ENCODE data around the gene ARHGAP40.
"Not testable (repeated sequence)": the region's sequence is repeated elsewhere in the genome, so short reads cannot be mapped to it uniquely, and the experiment has no call there.

ARHGAP40 gene

GRCh38 chr20:38589967-38590675 lies 11.5 kb upstream of the ARHGAP40 start:
- DNase-seq (ENCODE audit: low read depth), result no peak
- no peak overlapping the region for H3K4me3 ChIP-seq (ENCODE audit: low read depth, low read length)
- TF ChIP-seq POLR2A (IDR thresholded peaks at IDR 0.05; ENCODE audit: extremely low read depth, insufficient read length) (no peak), CTCF (IDR thresholded peaks at IDR 0.05; ENCODE audit: low read depth, low read length) (no peak), MYC (IDR thresholded peaks at IDR 0.05; ENCODE audit: low read depth, low read length) (no peak), MAX (IDR thresholded peaks at IDR 0.05; ENCODE audit: low read depth, low read length) (no peak)

GRCh38 chr20:38590676-38591473 lies 10.7 kb upstream of the ARHGAP40 start:
- no peak overlapping the region for H3K4me3 ChIP-seq (ENCODE audit: low read depth, low read length)
- no peak for TF ChIP-seq MYC (IDR thresholded peaks at IDR 0.05; ENCODE audit: low read depth, low read length)
- TF ChIP-seq MAX (IDR thresholded peaks at IDR 0.05; ENCODE audit: low read depth, low read length), result no peak
- no peak for TF ChIP-seq CTCF (IDR thresholded peaks at IDR 0.05; ENCODE audit: low read depth, low read length)
- no peak for TF ChIP-seq POLR2A (IDR thresholded peaks at IDR 0.05; ENCODE audit: extremely low read depth, insufficient read length)
- no peak for DNase-seq (ENCODE audit: low read depth)

- H3K4me3 ChIP-seq (ENCODE audit: low read depth, low read length), result no peak overlapping the region
- no peak for DNase-seq (ENCODE audit: low read depth)
- TF ChIP-seq MYC (IDR thresholded peaks at IDR 0.05; ENCODE audit: low read depth, low read length) (no peak), MAX (IDR thresholded peaks at IDR 0.05; ENCODE audit: low read depth, low read length) (no peak), POLR2A (IDR thresholded peaks at IDR 0.05; ENCODE audit: extremely low read depth, insufficient read length) (no peak), CTCF (IDR thresholded peaks at IDR 0.05; ENCODE audit: low read depth, low read length) (no peak)
Observed at GRCh38 chr20:38591474-38592410, 9.9 kb upstream of the ARHGAP40 start.

- DNase-seq (ENCODE audit: low read depth); H3K4me3 ChIP-seq (ENCODE audit: low read depth, low read length): not testable (repeated sequence)
Observed at GRCh38 chr20:38592411-38592790, 9.2 kb upstream of the ARHGAP40 start.

- H3K4me3 ChIP-seq (ENCODE audit: low read depth, low read length); DNase-seq (ENCODE audit: low read depth): not testable (repeated sequence)
Observed at GRCh38 chr20:38594281-38594680, 7.3 kb upstream of the ARHGAP40 start.

- not testable (repeated sequence) for H3K4me3 ChIP-seq (ENCODE audit: low read depth, low read length); DNase-seq (ENCODE audit: low read depth)
Observed at GRCh38 chr20:38595886-38596285, 5.7 kb upstream of the ARHGAP40 start.

GRCh38 chr20:38599410-38599882 lies 2.2 kb upstream of the ARHGAP40 start:
- no peak overlapping the region for H3K4me3 ChIP-seq (ENCODE audit: low read depth, low read length)
- DNase-seq (ENCODE audit: low read depth), result no peak
- TF ChIP-seq MAX (IDR thresholded peaks at IDR 0.05; ENCODE audit: low read depth, low read length) (no peak), POLR2A (IDR thresholded peaks at IDR 0.05; ENCODE audit: extremely low read depth, insufficient read length) (no peak), CTCF (IDR thresholded peaks at IDR 0.05; ENCODE audit: low read depth, low read length) (no peak), MYC (IDR thresholded peaks at IDR 0.05; ENCODE audit: low read depth, low read length) (no peak)

Data from NB4 (cell line).